ENCODE results near the gene ATXN8OS.

ATXN8OS gene

GRCh38 chr13:70170689-70171088 lies 63.1 kb downstream of the ATXN8OS start:
- Histone ChIP-seq H3K9ac (ENCODE audit: low read length) (no peak overlapping the region), H3K27me3 (ENCODE audit: insufficient read depth, low read length) (no peaks in the 10 kb centered on the region), H2AFZ (ENCODE audit: low read length) (no peak overlapping the region), H3K27ac (ENCODE audit: low read depth, low read length, poor library complexity, severe bottlenecking) (no peak overlapping the region), H3K4me3 (ENCODE audit: low read depth, low read length, poor library complexity, severe bottlenecking) (no peak overlapping the region), H3K36me3 (ENCODE audit: insufficient read depth, low read length) (no peaks in the 10 kb centered on the region), H3K9me2 (ENCODE audit: low read depth, low read length) (no peaks in the 10 kb centered on the region), H3K9me3 (ENCODE audit: low read length) (no peaks in the 10 kb centered on the region), H3K79me2 (ENCODE audit: insufficient read depth, low read length) (no peaks in the 10 kb centered on the region), H3F3A (ENCODE audit: insufficient read depth, low read length) (no peaks in the 10 kb centered on the region), H3K4me2 (ENCODE audit: low read length) (no peak overlapping the region), H3K4me1 (ENCODE audit: insufficient read depth, low read length, severe bottlenecking) (no peaks in the 10 kb centered on the region), H4K20me1 (ENCODE audit: insufficient read depth, low read length) (no peaks in the 10 kb centered on the region)
- no peak for TF ChIP-seq CTCF (IDR thresholded peaks at IDR 0.05; ENCODE audit: low read length)
- TF ChIP-seq EZH2 (IDR thresholded peaks at IDR 0.05; ENCODE audit: borderline replicate concordance, low read length) = no peak

- Histone ChIP-seq H3K4me2 (ENCODE audit: low read length) (no peak overlapping the region), H3K27ac (ENCODE audit: low read depth, low read length, poor library complexity, severe bottlenecking) (no peak overlapping the region), H3K9me2 (ENCODE audit: low read depth, low read length) (no peaks in the 10 kb centered on the region)
These were observed 63.5 kb downstream of the ATXN8OS start for GRCh38 chr13:70171151-70171550.

GRCh38 chr13:70172946-70173597 lies 65.4 kb downstream of the ATXN8OS start:
- H3K9me3 ChIP-seq (ENCODE audit: low read length) = no peaks in the 10 kb centered on the region
- H3K9ac ChIP-seq (ENCODE audit: low read length) = no peak overlapping the region
- no peaks in the 10 kb centered on the region for H3K79me2 ChIP-seq (ENCODE audit: insufficient read depth, low read length)
- H3K4me1 ChIP-seq (ENCODE audit: insufficient read depth, low read length, severe bottlenecking) = no peaks in the 10 kb centered on the region
- H3K9me2 ChIP-seq (ENCODE audit: low read depth, low read length) = no peaks in the 10 kb centered on the region
- no peak overlapping the region for H2AFZ ChIP-seq (ENCODE audit: low read length)
- H3K27ac ChIP-seq (ENCODE audit: low read depth, low read length, poor library complexity, severe bottlenecking) = no peak overlapping the region
- TF ChIP-seq EZH2 (IDR thresholded peaks at IDR 0.05; ENCODE audit: borderline replicate concordance, low read length) (no peak), CTCF (IDR thresholded peaks at IDR 0.05; ENCODE audit: low read length) (no peak)
- no peaks in the 10 kb centered on the region for H3F3A ChIP-seq (ENCODE audit: insufficient read depth, low read length)
- no peaks in the 10 kb centered on the region for H3K36me3 ChIP-seq (ENCODE audit: insufficient read depth, low read length)
- no peaks in the 10 kb centered on the region for H4K20me1 ChIP-seq (ENCODE audit: insufficient read depth, low read length)
- no peak overlapping the region for H3K4me2 ChIP-seq (ENCODE audit: low read length)
- no peak overlapping the region for H3K4me3 ChIP-seq (ENCODE audit: low read depth, low read length, poor library complexity, severe bottlenecking)
- H3K27me3 ChIP-seq (ENCODE audit: insufficient read depth, low read length) = no peaks in the 10 kb centered on the region

More at GRCh38 chr13:70171151-70171550, 63.5 kb downstream of the ATXN8OS start:
- no peak overlapping the region for H2AFZ ChIP-seq (ENCODE audit: low read length)
- H3K4me3 ChIP-seq (ENCODE audit: low read depth, low read length, poor library complexity, severe bottlenecking) = no peak overlapping the region
- no peaks in the 10 kb centered on the region for H3K27me3 ChIP-seq (ENCODE audit: insufficient read depth, low read length)
- no peak for TF ChIP-seq EZH2 (IDR thresholded peaks at IDR 0.05; ENCODE audit: borderline replicate concordance, low read length)
- no peak for TF ChIP-seq CTCF (IDR thresholded peaks at IDR 0.05; ENCODE audit: low read length)
- no peaks in the 10 kb centered on the region for H3K4me1 ChIP-seq (ENCODE audit: insufficient read depth, low read length, severe bottlenecking)
- H3F3A ChIP-seq (ENCODE audit: insufficient read depth, low read length) = no peaks in the 10 kb centered on the region
- H3K9ac ChIP-seq (ENCODE audit: low read length) = no peak overlapping the region
- H4K20me1 ChIP-seq (ENCODE audit: insufficient read depth, low read length) = no peaks in the 10 kb centered on the region
- no peaks in the 10 kb centered on the region for H3K79me2 ChIP-seq (ENCODE audit: insufficient read depth, low read length)
- no peaks in the 10 kb centered on the region for H3K36me3 ChIP-seq (ENCODE audit: insufficient read depth, low read length)
- no peaks in the 10 kb centered on the region for H3K9me3 ChIP-seq (ENCODE audit: low read length)

Data from OCI-LY1 (cell line).